Skin of body (tissue), 3 donors: ENCODE data around the gene ZMAT2. TPM values are rescaled to one million over a fixed set of nuclear protein-coding genes. Genes with fewer than 3 reads are reported as not detected.
"Not testable (repeated sequence)": the region's sequence is repeated elsewhere in the genome, so short reads cannot be mapped to it uniquely, and the experiment has no call there.

Experiments
- DNase-seq: peaks from one replicate; lab custom pipeline; 2025; lab: John Stamatoyannopoulos, UW
- small RNA-seq: library from RNA; depleted of rRNA; stranded (forward); fragments of <200 nt; gene quantifications from one replicate; pipeline ENCODE3, GENCODE V24; 2014; ENCODE audit warnings: low replicate concordance
- total RNA-seq: library from RNA; depleted of rRNA; stranded (reverse); fragments of >200 nt; gene quantifications from one replicate; pipeline ENCODE4 v1.2.3, GENCODE V29; 2014

Gene ZMAT2
- total RNA-seq, 1 donor from 2014 or later = 31.4 TPM

- DNase-seq = no peak
Observed at GRCh38 chr5:140707812-140708211, 7.6 kb downstream of the ZMAT2 start.

GRCh38 chr5:140708787-140709186, 8.5 kb downstream of the ZMAT2 start:
- not testable (repeated sequence) for DNase-seq

GRCh38 chr5:140710899-140711552, 10.8 kb downstream of the ZMAT2 start:
- DNase-seq = peak; percentile 23

GRCh38 chr5:140711794-140712193, 11.5 kb downstream of the ZMAT2 start:
- DNase-seq = no peak

- DNase-seq = no peak
Observed at GRCh38 chr5:140713562-140714094, 13.4 kb downstream of the ZMAT2 start.

- not testable (repeated sequence) for DNase-seq
Observed at GRCh38 chr5:140716238-140716637, 16.0 kb downstream of the ZMAT2 start.

GRCh38 chr5:140718266-140718592, 18.0 kb downstream of the ZMAT2 start:
- DNase-seq = no peak

GRCh38 chr5:140720738-140721137, 20.5 kb downstream of the ZMAT2 start:
- DNase-seq = not testable (repeated sequence)

- not testable (repeated sequence) for DNase-seq
Observed at GRCh38 chr5:140721395-140721794, 21.1 kb downstream of the ZMAT2 start.

GRCh38 chr5:140725799-140726471, 25.7 kb downstream of the ZMAT2 start:
- no peak for DNase-seq

GRCh38 chr5:140733098-140733497, 32.9 kb downstream of the ZMAT2 start:
- DNase-seq = no peak

GRCh38 chr5:140734354-140734753, 34.1 kb downstream of the ZMAT2 start:
- DNase-seq = no peak

- no peak for DNase-seq
Observed at GRCh38 chr5:140737486-140737885, 37.2 kb downstream of the ZMAT2 start.

GRCh38 chr5:140741967-140742366, 41.7 kb downstream of the ZMAT2 start:
- DNase-seq = no peak

- no peak for DNase-seq
Observed at GRCh38 chr5:140753561-140753960, 53.3 kb downstream of the ZMAT2 start.

Small RNA genes lying within 50 kb of the gene (small RNA-seq; reads per million reads assigned to genes)
- gene VTRNA1-1 = 5.2 reads per million, percentile 91 among the genes with 10 or more reads in this experiment
- gene VTRNA1-2 = 0.09 reads per million
- gene VTRNA1-3 = not detected

Other genes with a start within 250 kb of the ZMAT2 start
- 1.3 TPM for gene EIF4EBP3, start 152.8 kb upstream of the ZMAT2 start, total RNA-seq
- 14.5 TPM for gene SRA1, start 143.0 kb upstream of the ZMAT2 start, total RNA-seq
- 14.8 TPM for gene APBB3, start 135.8 kb upstream of the ZMAT2 start, total RNA-seq
- 9.5 TPM for gene SLC35A4, start 135.6 kb upstream of the ZMAT2 start, total RNA-seq
- 52.3 TPM for gene CD14, start 67.3 kb upstream of the ZMAT2 start, total RNA-seq
- 6.5 TPM for gene TMCO6, start 61.0 kb upstream of the ZMAT2 start, total RNA-seq
- gene NDUFA2, start 52.8 kb upstream of the ZMAT2 start, total RNA-seq = 33.9 TPM
- gene IK, start 52.6 kb upstream of the ZMAT2 start, total RNA-seq = 51.3 TPM
- gene WDR55, start 35.5 kb upstream of the ZMAT2 start, total RNA-seq = 11.8 TPM
- gene DND1, start 26.9 kb upstream of the ZMAT2 start, total RNA-seq = 0.30 TPM
- 36.9 TPM for gene HARS1, start 9.1 kb upstream of the ZMAT2 start, total RNA-seq
- 19.6 TPM for gene HARS2, start 9.0 kb upstream of the ZMAT2 start, total RNA-seq
- gene PCDHA1, start 85.7 kb downstream of the ZMAT2 start, total RNA-seq = not detected
- gene PCDHA2, start 94.4 kb downstream of the ZMAT2 start, total RNA-seq = 0.20 TPM
- gene PCDHA3, start 100.6 kb downstream of the ZMAT2 start, total RNA-seq = 0.20 TPM
- 0.30 TPM for gene PCDHA4, start 106.6 kb downstream of the ZMAT2 start, total RNA-seq
- 0.20 TPM for gene PCDHA5, start 121.2 kb downstream of the ZMAT2 start, total RNA-seq
- 0.30 TPM for gene PCDHA6, start 127.5 kb downstream of the ZMAT2 start, total RNA-seq
- gene PCDHA7, start 133.8 kb downstream of the ZMAT2 start, total RNA-seq = 0.30 TPM
- gene PCDHA8, start 140.7 kb downstream of the ZMAT2 start, total RNA-seq = 0.10 TPM
- 0.30 TPM for gene PCDHA9, start 147.9 kb downstream of the ZMAT2 start, total RNA-seq
- 0.20 TPM for gene PCDHA10, start 155.4 kb downstream of the ZMAT2 start, total RNA-seq
- gene PCDHA11, start 168.5 kb downstream of the ZMAT2 start, total RNA-seq = 0.39 TPM
- 0.20 TPM for gene PCDHA12, start 174.9 kb downstream of the ZMAT2 start, total RNA-seq
- gene PCDHA13, start 181.7 kb downstream of the ZMAT2 start, total RNA-seq = 0.79 TPM
- gene PCDHAC1, start 225.9 kb downstream of the ZMAT2 start, total RNA-seq = 0.69 TPM